ENCODE measurements around the gene APOL1. TPM values are rescaled to one million over a fixed set of nuclear protein-coding genes. Genes with fewer than 3 reads are reported as not detected.
"Not testable (repeated sequence)": the region's sequence is repeated elsewhere in the genome, so short reads cannot be mapped to it uniquely, and the experiment has no call there.

Gene APOL1
- total and polyA plus RNA-seq, 3 donors from 2014 or later = 5.0 to 24.4 (median 9.4) TPM

DNA sequence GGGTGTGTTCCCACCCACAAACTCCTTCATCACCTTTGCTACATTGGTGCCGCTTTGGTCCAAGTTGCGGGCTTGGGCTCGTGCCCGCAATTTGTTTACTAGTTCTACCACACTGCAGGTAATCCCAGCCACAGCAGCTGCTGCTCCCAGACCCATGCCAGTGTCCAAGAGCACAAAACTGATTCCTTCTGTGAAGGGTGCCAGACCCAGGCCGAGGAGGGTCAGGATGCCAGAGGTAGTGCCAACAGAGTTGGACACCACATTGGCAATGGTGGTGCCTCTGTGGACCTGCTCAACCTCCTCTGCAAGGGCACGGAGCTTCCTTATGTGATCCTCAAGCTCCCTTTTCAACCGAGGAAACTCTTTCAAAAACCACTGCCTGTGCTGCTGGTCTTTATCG is 25.1 kb upstream of the APOL1 start:
- Histone ChIP-seq H3K27ac (no peak overlapping the region), H3K36me3 (ENCODE audit: low read depth, missing control alignments) (no peaks in the 10 kb centered on the region), H3K27me3 (no peaks in the 10 kb centered on the region), H3K4me1 (no peaks in the 10 kb centered on the region), H3K4me3 (no peak overlapping the region), H3K9me3 (no peaks in the 10 kb centered on the region)
- intact Hi-C loops (cut with DNase I; ENCODE audit: low total_unique reads) = no loop called here
- no peak for TF ChIP-seq POLR2A (IDR thresholded peaks at IDR 0.05)
- no peak for DNase-seq
- 87 to 88% methylated on average over 7 to 8 of the region's 8 CpGs for WGBS, 2 donors

DNA sequence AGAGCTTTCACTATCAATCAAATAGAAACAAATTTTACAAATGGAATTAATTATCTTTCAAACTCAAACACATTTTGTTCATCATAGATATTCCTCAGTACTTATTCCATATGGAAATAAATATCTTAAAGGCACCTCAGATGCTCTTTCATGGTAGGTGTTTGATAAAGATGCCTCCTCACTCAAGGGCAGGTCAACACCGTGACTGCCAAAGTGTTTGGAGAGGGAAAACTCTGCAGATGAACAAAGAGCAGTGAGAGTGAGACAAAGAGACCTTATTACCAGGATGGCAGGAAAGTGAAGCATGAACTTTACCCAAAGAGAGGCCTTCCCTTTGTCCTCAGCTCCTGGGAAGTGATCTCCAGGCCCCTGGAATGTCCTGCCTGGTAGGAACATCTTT is 24.6 kb upstream of the APOL1 start:
- H3K4me1 ChIP-seq; H3K27ac ChIP-seq; intact Hi-C loops (cut with DNase I; ENCODE audit: low total_unique reads); H3K36me3 ChIP-seq (ENCODE audit: low read depth, missing control alignments); H3K9me3 ChIP-seq; H3K27me3 ChIP-seq; H3K4me3 ChIP-seq; DNase-seq: not testable (repeated sequence)
- 63 to 77% methylated on average over 1 of the region's 1 CpG for WGBS, 2 donors

DNA sequence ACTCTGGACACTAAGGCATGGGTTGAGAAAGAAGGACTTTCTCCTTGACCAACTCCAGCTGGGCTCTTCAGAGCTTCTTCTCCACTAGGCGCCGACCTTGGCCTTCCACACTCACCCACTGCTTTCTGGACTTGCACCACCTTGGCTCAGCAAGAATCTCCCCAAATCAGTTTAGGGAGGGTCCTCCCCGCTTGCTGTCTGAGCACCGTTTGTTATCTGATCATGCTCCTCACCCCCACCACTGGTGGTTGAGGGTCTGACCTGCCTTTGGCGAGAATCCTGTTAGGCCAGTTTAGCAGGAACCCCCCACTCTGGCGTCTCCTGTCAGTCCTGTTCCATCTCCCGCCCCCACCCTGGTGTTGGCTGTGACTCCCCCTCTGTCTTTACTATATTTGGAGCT is 24.0 kb upstream of the APOL1 start:
- H3K4me3 ChIP-seq = no peak overlapping the region
- WGBS, 2 donors = 66 to 85% methylated on average over 7 of the region's 7 CpGs
- H3K36me3 ChIP-seq (ENCODE audit: low read depth, missing control alignments) = no peaks in the 10 kb centered on the region
- no peak overlapping the region for H3K27ac ChIP-seq
- no peaks in the 10 kb centered on the region for H3K9me3 ChIP-seq
- H3K27me3 ChIP-seq = no peaks in the 10 kb centered on the region
- TF ChIP-seq, protein P1, sequence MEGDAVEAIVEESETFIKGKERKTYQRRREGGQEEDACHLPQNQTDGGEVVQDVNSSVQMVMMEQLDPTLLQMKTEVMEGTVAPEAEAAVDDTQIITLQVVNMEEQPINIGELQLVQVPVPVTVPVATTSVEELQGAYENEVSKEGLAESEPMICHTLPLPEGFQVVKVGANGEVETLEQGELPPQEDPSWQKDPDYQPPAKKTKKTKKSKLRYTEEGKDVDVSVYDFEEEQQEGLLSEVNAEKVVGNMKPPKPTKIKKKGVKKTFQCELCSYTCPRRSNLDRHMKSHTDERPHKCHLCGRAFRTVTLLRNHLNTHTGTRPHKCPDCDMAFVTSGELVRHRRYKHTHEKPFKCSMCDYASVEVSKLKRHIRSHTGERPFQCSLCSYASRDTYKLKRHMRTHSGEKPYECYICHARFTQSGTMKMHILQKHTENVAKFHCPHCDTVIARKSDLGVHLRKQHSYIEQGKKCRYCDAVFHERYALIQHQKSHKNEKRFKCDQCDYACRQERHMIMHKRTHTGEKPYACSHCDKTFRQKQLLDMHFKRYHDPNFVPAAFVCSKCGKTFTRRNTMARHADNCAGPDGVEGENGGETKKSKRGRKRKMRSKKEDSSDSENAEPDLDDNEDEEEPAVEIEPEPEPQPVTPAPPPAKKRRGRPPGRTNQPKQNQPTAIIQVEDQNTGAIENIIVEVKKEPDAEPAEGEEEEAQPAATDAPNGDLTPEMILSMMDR (IDR thresholded peaks at IDR 0.05) = no peak
- no peak for TF ChIP-seq POLR2A (IDR thresholded peaks at IDR 0.05)
- H3K4me1 ChIP-seq = no peaks in the 10 kb centered on the region
- intact Hi-C loops (cut with DNase I; ENCODE audit: low total_unique reads) = no loop called here
- no peak for DNase-seq

DNA sequence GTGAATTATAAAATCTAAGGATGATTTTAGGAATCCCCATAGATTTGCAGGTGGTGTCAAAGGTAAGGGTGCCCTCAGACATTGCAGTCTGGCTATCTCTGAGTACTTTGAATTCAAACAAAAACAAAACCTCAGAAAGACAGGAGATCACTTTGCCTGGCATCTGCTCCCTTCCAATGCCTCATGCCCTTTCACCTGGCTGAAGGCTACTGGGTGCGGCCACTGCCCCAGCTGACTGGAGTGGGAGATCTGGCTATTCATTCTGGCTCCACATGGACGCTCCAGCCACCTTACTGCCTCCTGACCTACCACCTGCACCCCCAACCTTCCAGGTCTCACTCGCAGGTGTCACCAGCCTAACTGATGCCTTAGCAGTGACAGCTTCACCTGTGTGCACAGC is 23.3 kb upstream of the APOL1 start:
- WGBS, 2 donors = 91 to 100% methylated on average over 3 of the region's 3 CpGs
- intact Hi-C loops (cut with DNase I; ENCODE audit: low total_unique reads); DNase-seq; H3K36me3 ChIP-seq (ENCODE audit: low read depth, missing control alignments); H3K27ac ChIP-seq; H3K4me1 ChIP-seq; H3K9me3 ChIP-seq; H3K27me3 ChIP-seq; H3K4me3 ChIP-seq: not testable (repeated sequence)

DNA sequence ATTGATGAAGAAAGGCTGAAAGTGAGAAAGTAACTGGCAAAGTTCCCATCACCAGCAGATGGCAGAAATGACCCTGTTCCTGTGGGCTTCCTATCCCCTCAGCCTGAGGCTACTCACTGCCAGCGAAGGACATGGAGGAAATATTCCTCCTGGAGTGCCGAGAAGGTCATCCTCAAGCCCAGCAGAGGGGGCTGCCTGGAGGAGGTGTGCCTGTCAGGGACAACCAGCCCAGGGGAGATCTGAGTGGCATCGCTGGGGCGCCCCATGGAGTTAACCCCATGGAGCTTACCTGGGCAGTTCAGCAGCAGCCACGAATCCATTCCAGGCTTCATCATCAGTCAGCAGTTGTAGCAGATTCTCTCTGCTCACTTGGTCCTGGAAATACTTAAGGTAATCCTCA is 21.9 kb upstream of the APOL1 start:
- DNase-seq; intact Hi-C loops (cut with DNase I; ENCODE audit: low total_unique reads); H3K36me3 ChIP-seq (ENCODE audit: low read depth, missing control alignments): not testable (repeated sequence)

DNA sequence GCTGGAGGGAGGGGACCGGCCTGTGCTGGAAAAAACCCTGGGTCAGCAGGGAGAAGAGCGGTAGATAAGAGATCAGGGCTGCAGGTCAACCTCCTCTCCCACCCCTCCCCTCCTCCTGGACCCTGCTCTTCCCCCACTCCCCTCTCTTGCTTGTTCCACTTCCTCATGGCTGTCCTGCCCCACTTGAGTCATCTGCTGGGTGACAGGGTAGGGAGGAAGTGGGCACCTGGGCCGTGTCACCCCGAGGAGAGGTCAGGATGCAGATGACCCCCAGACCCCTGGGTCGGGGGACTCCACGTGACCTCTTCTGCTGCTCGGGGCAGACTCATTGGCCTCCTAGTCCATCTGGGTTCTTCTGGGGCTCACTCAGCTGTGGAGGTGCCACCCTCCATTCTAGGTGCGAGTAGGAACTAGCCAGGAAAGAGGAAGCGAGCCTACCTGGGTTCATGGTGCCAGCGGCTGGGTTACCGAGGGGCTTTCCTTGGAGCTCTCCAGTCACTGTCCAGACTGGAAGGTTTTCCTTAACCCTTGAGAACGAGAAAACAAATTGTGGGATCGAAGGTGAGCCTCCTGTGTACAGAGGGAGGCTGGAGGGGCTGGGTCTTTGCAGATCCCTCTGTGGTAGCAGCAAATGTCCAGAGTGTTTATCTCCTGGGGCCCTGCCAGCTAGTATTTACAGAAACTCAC is 20.1 kb upstream of the APOL1 start:
- no peak for DNase-seq

More for the DNA sequence above, 21.9 kb upstream of the APOL1 start:
- not testable (repeated sequence) for H3K27me3 ChIP-seq, H3K4me1 ChIP-seq, H3K4me3 ChIP-seq, H3K9me3 ChIP-seq, H3K27ac ChIP-seq
- 80 to 89% methylated on average over 5 of the region's 5 CpGs for WGBS, 2 donors

More for the DNA sequence above, 20.1 kb upstream of the APOL1 start:
- Histone ChIP-seq H3K9me3 (no peaks in the 10 kb centered on the region), H3K4me1 (peaks cover 17% of the 10 kb centered on the region), H3K27me3 (no peaks in the 10 kb centered on the region), H3K27ac (no peak overlapping the region), H3K4me3 (no peak overlapping the region), H3K36me3 (ENCODE audit: low read depth, missing control alignments) (no peaks in the 10 kb centered on the region)
- WGBS, 2 donors = 79 to 92% methylated on average over 10 to 13 of the region's 13 CpGs
- TF ChIP-seq POLR2A (IDR thresholded peaks at IDR 0.05) = no peak
- TF ChIP-seq, protein P1 (IDR thresholded peaks at IDR 0.05) = no peak
- intact Hi-C loops (cut with DNase I; ENCODE audit: low total_unique reads) = no loop called here

Data from testis (tissue), 3 donors.